NCI-H460 (cell line): ENCODE results near the gene CLEC19A. TPM values are rescaled to one million over a fixed set of nuclear protein-coding genes. Genes with fewer than 3 reads are reported as not detected.

Experiments used
- DNase-seq: peaks from one replicate; pipeline ENCODE4 v3.0.0-alpha.2; 2016; ENCODE audit warnings: low read depth; ENCODE audit errors: extremely low read depth
- polyA plus RNA-seq: library from polyadenylated mRNA; depleted of rRNA; stranded (reverse); fragments of >200 nt; gene quantifications from 2 replicates; pipeline ENCODE4 v1.2.3, GENCODE V29; 2014; cell fraction: nucleus; rRNA removed
- total RNA-seq: library from RNA; depleted of rRNA; stranded (reverse); fragments of >200 nt; shearing (Covaris generic); gene quantifications from 2 replicates; pipeline ENCODE4 v1.2.3, GENCODE V29; 2014; rRNA removed

Gene CLEC19A
- total RNA-seq = 0.30 TPM in 1 of 2 replicates, not detected in the other
- 0.04 TPM in 1 of 2 replicates, not detected in the other for polyA plus RNA-seq

DNA sequence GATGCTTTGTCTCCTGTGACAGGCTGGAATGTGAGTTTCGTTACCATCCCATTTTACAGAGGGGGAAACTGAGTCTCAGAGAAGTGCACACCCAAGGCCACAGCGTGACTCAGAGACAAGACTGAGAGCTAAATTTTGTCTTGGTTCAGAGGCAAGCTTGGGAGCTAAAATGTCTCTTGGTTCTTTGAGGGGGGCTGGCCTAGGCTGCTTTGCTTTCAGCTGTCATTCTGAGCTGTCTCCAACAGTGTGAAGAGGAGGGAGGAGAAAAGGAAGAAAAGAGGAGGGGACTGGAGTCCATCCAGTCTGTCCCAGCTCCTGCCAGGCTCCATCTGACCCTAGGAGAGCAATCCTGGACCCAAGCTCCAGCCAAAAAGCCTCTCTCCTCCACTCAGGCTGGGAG, at the start of gene CLEC19A:
CLEC19A (plus strand) TSS at position 301 of the 400 bp plus-strand sequence. CDS start 121 bp downstream, outside the sequence.
- no peak for DNase-seq

- DNase-seq = no peak
Observed at GRCh38 chr16:19235886-19236285, 49.6 kb upstream of the CLEC19A start.

DNA sequence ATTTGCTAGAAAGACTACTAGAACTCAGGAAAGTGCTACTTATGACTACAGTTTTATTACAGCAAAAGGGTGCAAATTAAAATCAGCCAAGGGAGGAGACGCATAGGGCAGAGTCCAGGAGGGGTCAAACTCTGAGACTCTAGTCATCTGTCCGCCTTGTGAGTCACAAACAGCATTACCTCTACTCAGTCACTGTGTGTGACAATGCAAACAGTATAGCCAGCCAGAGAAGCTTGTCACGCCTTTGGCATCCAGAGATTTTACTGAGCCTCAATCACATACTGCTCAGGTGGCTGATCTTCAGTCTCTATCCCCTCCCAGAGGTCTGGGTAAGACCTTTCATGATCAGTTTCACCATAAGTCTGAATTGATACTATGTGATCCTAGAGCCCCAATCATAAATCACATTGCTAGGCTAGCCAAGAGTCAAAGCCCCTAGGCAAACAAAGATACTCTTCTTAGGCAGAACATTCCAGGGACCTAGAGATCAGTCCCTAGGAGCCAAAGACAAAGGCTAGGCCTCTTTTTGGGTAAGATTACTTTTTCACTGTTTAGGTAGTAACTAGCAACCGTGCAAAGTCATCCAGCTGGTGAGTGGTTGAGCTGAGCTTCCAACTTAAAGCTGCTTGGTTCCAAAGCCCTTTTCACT, 48.8 kb upstream of the CLEC19A start:
- DNase-seq = no peak

DNA sequence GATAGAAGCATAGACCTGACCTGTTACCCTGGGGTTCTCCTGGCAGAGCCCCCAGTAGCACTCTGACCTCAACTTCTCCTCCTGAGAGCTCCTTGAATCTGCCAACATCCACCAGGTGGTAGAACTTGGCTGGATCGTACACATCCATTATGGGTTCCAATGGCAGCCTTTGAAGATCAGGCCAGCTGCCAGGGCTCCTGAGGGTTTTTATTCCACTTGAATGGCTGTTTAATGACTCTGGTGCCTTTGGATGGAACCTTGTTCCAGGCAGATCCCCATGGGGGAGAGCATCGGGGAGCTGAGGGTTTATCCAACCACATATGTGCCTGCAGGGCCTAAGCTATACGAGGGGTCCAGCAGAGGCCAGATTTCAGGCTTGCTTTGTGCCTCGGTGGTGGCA, 47.1 kb upstream of the CLEC19A start:
- DNase-seq = no peak

- no peak for DNase-seq
Observed at GRCh38 chr16:19239511-19240155, 45.9 kb upstream of the CLEC19A start.

DNA sequence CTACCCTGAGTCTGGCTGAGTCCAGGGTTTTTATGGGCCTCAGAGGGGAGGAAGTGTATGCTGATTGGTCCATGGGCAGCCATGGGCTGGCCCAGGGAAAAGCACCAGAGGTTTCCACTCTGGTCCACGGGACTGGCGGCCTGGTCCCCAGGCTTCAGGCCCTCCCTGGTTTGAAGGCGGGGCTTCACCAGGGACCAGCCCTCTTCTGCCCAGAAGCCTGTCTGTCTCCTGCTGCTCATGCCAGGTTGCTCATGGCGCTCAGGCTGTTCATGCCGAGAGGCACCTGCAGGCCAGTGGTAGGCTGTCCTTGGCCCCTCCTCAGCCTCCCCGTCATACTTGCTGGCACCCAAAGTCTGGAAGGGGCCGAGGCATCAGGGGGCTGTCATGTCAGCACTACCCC, 45.0 kb upstream of the CLEC19A start:
- no peak for DNase-seq

- no peak for DNase-seq
Observed at GRCh38 chr16:19241512-19241911, 44.0 kb upstream of the CLEC19A start.

DNA sequence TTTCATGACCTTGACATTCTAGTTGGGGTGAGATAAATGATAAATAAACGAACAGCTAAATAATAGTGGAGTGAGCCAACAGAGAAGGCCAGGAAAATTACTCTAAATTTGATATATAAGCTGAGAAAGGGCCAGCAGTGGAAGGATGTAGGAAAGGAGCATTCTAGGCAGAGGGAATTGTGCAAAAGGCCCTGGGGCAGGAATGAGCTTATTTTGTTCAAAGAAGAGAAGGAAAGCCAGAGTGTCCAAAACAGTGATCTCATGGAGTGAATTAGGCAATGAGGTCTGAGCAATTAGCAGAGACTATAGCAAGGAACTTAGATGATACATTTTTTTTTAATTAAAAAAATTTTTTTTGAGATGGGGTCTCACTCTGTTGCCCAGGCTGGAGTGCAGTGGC, 43.3 kb upstream of the CLEC19A start:
- DNase-seq = no peak

GRCh38 chr16:19242987-19243575, 42.5 kb upstream of the CLEC19A start:
- no peak for DNase-seq

GRCh38 chr16:19245326-19245925, 40.1 kb upstream of the CLEC19A start:
- DNase-seq = no peak

GRCh38 chr16:19252904-19253303, 32.6 kb upstream of the CLEC19A start:
- no peak for DNase-seq

DNA sequence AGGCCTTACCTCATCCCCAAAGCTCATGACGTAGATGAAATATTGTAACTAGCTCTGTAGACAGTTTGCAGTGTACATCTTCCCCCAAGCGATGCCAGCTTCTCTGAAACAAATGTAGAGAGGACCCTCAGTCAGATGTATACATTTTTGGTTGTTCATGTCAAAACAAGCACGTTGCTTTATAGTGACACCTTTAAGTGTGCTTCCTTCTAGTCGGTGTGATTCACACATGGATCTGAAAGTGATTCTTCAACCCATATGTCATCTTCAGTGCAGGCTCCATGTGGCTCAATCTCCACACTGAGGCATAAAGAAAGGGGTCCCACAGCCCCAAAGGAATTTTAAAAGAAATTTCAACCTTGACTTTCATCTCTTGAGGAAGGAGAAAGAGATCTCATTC, 30.9 kb upstream of the CLEC19A start:
- DNase-seq = no peak

GRCh38 chr16:19264123-19264673, 21.3 kb upstream of the CLEC19A start:
- no peak for DNase-seq

DNA sequence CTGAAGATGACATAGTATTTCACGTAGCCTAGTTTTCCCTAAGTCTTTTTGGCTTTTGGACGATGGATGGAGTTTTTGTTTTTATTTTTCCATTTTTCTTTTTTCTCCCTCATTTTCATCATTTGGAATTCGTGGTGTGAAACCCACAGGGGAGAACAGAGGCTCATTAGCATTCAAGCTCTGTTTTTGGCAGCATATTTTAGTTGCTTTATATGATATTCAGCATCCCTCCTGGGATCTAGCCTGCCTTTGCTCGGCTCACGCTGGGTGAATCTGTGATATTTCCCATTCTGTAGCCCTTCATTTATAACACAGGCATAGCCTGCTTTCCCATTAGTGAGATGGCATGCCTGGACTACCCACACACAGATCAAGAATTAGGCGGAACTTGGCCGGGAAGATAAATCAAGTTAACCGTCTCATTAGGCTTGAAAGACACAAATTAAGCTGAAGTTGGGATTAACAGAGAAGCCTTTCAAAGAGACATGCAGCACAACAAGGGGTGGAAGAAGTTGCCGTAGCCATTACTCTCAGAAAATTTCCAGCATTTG, 20.1 kb upstream of the CLEC19A start:
- no peak for DNase-seq

- DNase-seq = no peak
Observed at GRCh38 chr16:19266774-19267173, 18.8 kb upstream of the CLEC19A start.

- no peak for DNase-seq
Observed at GRCh38 chr16:19269098-19269497, 16.4 kb upstream of the CLEC19A start.

DNA sequence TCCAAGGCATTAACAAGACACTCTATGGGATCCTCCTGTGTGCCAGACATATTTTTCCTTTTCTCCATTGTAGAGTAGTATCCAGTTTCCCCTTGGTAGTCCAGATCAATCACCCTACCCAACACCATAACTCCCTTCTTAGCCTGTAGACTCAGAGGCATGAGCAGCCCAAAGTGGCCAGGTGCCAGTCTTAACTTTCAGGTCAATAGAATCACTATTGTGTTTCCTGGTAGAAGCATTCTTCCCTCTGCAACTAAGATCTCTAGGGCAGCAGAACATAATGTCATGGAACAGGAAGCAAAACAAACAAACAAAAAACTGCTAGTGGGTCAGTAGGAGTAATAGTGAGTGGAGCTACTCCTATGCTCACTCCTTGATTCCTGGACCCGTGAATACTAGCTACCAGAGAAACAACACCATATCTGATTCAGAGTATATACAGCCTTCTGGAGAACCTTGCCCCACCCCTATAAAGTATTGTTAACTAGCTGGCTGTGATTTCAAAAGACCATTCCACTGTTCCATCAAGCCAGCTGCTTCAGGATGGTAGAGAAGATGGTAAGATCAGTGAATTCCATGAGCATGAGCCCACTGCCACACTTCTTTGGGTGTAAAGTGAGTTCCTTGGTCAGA, 11.2 kb upstream of the CLEC19A start:
- DNase-seq = no peak

DNA sequence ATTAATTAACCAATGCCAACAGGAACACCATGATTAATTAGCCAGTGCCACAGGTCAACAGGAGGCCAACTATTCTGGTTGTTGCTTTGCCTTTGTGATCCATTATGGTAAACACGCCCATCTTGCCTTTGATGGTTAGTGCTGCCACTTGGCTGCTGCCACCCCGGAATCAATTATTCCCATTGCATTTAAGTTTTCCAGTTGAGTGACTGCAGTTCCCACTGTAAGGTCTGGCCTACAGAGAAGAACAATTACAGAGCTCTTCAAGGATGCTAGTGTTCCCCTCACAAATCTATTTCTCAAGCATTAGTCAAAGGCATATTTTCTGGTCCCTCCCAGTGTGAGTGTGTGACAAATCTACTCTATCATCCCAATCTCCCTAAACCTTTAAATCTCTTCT, 7.1 kb upstream of the CLEC19A start:
- DNase-seq = no peak

DNA sequence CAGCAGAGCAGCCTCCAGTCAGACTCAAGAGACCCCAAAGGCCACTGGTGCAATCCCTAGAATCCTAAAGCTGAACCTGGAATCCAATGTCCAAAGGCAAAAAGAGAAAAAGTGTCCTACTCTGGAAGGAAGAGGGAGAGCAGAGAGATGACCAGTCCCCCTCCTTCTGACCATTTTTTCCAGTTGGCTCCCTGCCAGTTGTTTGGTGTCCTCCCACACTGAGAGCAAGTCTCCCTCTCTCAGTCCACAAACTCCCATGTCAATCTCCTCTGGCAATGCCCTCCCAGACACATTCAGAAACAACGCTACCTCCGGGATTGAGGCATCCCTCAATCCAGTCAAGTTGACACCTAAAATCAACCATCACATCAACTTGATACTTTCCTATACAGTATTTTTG, 4.3 kb upstream of the CLEC19A start:
- no peak for DNase-seq

- DNase-seq = no peak
Observed at GRCh38 chr16:19282101-19282500, 3.4 kb upstream of the CLEC19A start.

DNA sequence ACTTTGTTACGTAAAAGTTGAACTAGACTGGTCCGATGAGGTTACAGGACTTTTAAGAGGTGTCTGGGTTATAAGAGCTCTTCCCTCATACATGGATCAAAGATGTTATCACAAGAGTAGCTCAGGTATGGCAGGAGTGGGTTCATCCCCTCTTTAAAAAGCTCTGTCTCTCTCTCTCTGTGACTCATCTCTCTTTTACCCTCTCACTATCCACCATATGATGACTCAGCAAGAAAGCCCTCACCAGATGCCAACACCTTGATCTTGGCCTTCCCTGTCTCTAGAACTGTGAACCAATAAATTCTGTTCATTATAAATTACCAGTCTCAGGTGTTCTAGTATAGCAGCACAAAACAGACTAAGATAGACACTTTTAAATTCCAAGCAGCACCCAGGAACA, 1.9 kb upstream of the CLEC19A start:
- DNase-seq = no peak
